Measurements from ENCODE around the gene COX7A2L.

GRCh38 chr2:42407476-42407875 lies 46.5 kb upstream of the COX7A2L start:
- TF ChIP-seq CTCF (IDR thresholded peaks at IDR 0.05) (no peak), POLR2A (IDR thresholded peaks at IDR 0.05) (no peak)

Data from uterus (tissue), 2 donors.